Cardiac muscle cell (in vitro differentiated cells and primary cell): ENCODE results near the gene MPZL1. TPM values are rescaled to one million over a fixed set of nuclear protein-coding genes. Genes with fewer than 3 reads are reported as not detected.
A peak's percentile ranks its signal among the peaks of the same experiment; 100 is the strongest.
"Not testable (repeated sequence)": the region's sequence is repeated elsewhere in the genome, so short reads cannot be mapped to it uniquely, and the experiment has no call there.

Experiments
- DNase-seq, 2 donors: peaks; one replicate each; pipeline versions ENCODE4 v3.0.0 to v3.0.0-alpha.2; 2010 to 2017; ENCODE audit warnings: low read depth in 1 of 2, low spot score in 1 of 2
- H3K27ac ChIP-seq: fragments of 200-600 bp; sonication (generic); 2 replicates; pipeline ENCODE4 v1.5.1; 2016
- H3K27me3 ChIP-seq: fragments of 200-600 bp; sonication (generic); 2 replicates; pipeline ENCODE4 v1.6.0; 2016; ENCODE audit warnings: control low read depth
- H3K36me3 ChIP-seq: fragments of 200-600 bp; sonication (generic); 2 replicates; pipeline ENCODE4 v1.5.1; 2016; ENCODE audit warnings: control low read depth
- H3K4me1 ChIP-seq: fragments of 200-600 bp; sonication (generic); 2 replicates; pipeline ENCODE4 v1.8.1; 2017; ENCODE audit warnings: low read depth, mild to moderate bottlenecking, mixed run types
- H3K4me3 ChIP-seq: fragments of 200-600 bp; sonication (generic); 2 replicates; pipeline ENCODE4 v1.5.1; 2016; ENCODE audit warnings: mild to moderate bottlenecking
- H3K9me3 ChIP-seq: fragments of 200-600 bp; sonication (generic); 2 replicates; pipeline ENCODE4 v1.5.1; 2017; ENCODE audit warnings: low read depth, mild to moderate bottlenecking, control low read depth
- polyA plus RNA-seq: library from polyadenylated mRNA; unstranded; fragments of >200 nt; fragmentation: Nextera tagmentation; extraction: Ambion mirVana; gene quantifications from 2 replicates; pipeline ENCODE4 v1.2.1, GENCODE V29; 2016
- total RNA-seq: library from RNA; depleted of rRNA; stranded (reverse); fragments of >200 nt; gene quantifications from 2 replicates; pipeline ENCODE4 v1.2.3, GENCODE V29; 2016
- TF ChIP-seq, protein P1 (sequence below): IDR thresholded peaks from 2 replicates; pipeline ENCODE4 v1.5.1; 2012; ENCODE audit warnings: low read depth, mild to moderate bottlenecking, low read length

MPZL1 gene
- total and polyA plus RNA-seq, 2 experiments from 2014 or later, result 107 to 114 TPM

DNA sequence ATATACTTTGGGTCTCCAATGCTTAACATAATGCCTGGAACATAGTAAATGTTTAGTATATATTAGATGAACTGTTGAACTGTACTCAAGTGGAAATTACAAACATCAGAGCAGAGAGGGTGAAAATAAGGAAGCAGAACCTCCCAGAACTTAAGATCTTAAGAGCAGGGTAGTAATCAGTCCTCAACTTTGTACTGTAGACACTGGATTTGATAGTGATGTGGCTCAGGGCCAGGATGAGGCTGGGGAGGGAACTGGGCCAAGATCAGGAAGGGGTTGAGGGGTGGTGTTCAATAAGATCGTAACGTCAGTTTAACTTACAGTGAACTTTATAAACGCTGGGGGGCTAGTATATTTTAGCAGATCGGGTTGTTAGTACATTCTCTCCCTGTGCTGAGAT lies 15.4 kb downstream of the MPZL1 start:
- Histone ChIP-seq H3K27me3 (no peaks in the 10 kb centered on the region), H3K9me3 (no peaks in the 10 kb centered on the region), H3K4me1 (peaks cover 8% of the 10 kb centered on the region), H3K36me3 (no peaks in the 10 kb centered on the region), H3K4me3 (no peak overlapping the region), H3K27ac (peak overlapping the region; percentile 28)
- TF ChIP-seq, protein P1, sequence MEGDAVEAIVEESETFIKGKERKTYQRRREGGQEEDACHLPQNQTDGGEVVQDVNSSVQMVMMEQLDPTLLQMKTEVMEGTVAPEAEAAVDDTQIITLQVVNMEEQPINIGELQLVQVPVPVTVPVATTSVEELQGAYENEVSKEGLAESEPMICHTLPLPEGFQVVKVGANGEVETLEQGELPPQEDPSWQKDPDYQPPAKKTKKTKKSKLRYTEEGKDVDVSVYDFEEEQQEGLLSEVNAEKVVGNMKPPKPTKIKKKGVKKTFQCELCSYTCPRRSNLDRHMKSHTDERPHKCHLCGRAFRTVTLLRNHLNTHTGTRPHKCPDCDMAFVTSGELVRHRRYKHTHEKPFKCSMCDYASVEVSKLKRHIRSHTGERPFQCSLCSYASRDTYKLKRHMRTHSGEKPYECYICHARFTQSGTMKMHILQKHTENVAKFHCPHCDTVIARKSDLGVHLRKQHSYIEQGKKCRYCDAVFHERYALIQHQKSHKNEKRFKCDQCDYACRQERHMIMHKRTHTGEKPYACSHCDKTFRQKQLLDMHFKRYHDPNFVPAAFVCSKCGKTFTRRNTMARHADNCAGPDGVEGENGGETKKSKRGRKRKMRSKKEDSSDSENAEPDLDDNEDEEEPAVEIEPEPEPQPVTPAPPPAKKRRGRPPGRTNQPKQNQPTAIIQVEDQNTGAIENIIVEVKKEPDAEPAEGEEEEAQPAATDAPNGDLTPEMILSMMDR, result no peak
- no peak for DNase-seq

DNA sequence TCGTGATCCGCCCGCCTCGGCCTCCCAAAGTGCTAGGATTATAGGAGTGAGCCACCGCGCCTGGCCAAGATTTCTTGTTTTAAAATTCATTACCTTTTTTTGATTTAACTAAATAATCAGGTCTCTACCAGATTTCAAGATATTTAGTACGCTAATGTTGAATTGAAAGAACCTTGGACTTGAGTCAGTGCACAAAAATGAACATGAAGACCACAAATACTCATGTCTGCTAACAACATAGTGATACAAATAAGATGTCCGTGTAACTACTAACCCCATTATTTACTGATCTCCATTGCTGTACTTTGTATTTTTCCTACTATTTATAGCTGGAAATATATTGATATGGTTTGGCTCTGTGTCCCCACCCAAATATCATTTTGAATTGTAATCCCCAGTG lies 16.4 kb downstream of the MPZL1 start:
- peaks cover 8% of the 10 kb centered on the region for H3K4me1 ChIP-seq
- no peaks in the 10 kb centered on the region for H3K9me3 ChIP-seq

DNA sequence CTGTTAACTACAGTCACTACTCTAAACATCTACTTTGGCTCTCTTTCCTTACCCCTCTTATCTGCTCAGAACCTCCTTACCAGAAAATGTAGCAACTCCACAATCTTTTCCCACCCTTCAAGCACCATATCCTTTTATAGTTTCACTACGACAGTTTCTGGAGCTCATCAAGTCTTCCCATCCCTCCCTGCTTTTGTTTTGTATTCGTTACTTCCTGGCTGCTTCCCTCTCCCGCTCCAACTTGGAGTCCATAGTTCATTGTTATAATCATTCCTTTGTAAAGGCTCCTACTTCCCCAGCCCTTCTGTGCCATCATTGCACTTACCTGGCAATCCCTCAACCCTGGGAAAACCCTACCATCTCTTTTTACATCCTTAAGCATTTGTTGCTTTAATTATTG lies 18.0 kb downstream of the MPZL1 start:
- H3K9me3 ChIP-seq, result no peaks in the 10 kb centered on the region
- TF ChIP-seq, protein P1, result no peak
- peak in 1 of 2 donors; percentile 62 for DNase-seq
- peak overlapping the region; percentile 70 for H3K27ac ChIP-seq
- H3K4me3 ChIP-seq, result no peak overlapping the region
- no peaks in the 10 kb centered on the region for H3K27me3 ChIP-seq
- no peaks in the 10 kb centered on the region for H3K36me3 ChIP-seq
- H3K4me1 ChIP-seq, result peaks cover 8% of the 10 kb centered on the region

More for the DNA sequence above, 16.4 kb downstream of the MPZL1 start:
- Histone ChIP-seq H3K36me3 (no peaks in the 10 kb centered on the region), H3K27ac (no peak overlapping the region), H3K27me3 (no peaks in the 10 kb centered on the region), H3K4me3 (no peak overlapping the region)
- DNase-seq, result no peak
- TF ChIP-seq, protein P1, result no peak

DNA sequence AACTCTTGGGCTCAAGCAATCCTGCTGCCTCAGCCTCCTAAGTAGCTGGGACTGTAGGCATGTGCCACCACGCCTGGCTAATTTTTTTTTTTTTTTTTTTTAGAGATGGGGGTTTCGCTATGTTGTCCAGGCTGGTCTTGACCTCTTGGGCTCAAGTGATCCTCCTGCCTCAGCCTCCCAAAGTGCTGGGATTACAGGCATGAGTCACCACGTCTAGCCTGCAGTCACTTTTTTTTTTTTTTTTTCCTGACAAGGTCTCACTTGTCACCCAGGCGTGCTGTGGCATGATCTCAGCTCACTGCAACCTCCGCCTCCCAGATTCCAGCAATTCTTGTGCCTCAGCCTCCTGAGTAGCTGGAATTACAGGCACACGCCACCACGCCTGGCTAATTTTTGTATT lies 19.3 kb downstream of the MPZL1 start:
- not testable (repeated sequence) for H3K4me3 ChIP-seq, H3K9me3 ChIP-seq, H3K27ac ChIP-seq, H3K27me3 ChIP-seq, H3K36me3 ChIP-seq, DNase-seq, H3K4me1 ChIP-seq

GRCh38 chr1:167742392-167743057 lies 20.7 kb downstream of the MPZL1 start:
- not testable (repeated sequence) for H3K27ac ChIP-seq, H3K4me1 ChIP-seq, H3K9me3 ChIP-seq, H3K36me3 ChIP-seq, DNase-seq, H3K4me3 ChIP-seq, H3K27me3 ChIP-seq

DNA sequence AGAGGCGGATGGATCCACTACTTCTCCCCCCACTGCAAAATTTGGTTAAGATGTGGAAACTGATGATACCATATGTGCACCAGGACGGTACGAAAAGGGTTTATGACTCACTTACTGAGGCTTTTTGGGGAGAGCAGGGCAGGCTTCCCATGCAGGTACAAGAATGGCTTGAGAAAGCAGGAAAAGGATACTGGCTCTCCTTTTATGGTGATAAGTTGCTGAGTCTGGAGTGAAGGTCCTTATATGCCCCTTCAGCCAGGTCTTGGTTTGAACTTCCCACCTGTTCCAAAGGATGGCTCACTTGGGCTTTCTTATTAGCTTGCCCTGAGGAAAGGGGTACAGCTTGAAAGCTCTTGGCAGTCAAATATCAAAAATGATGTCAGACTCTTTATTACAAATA lies 23.1 kb downstream of the MPZL1 start:
- TF ChIP-seq, protein P1, result no peak
- DNase-seq, result no peak
- no peaks in the 10 kb centered on the region for H3K9me3 ChIP-seq
- no peak overlapping the region for H3K4me3 ChIP-seq
- H3K4me1 ChIP-seq, result peaks cover 7% of the 10 kb centered on the region
- H3K36me3 ChIP-seq, result no peaks in the 10 kb centered on the region
- no peaks in the 10 kb centered on the region for H3K27me3 ChIP-seq
- H3K27ac ChIP-seq, result no peak overlapping the region
